CD4-positive, alpha-beta T cell treated with Interleukin-21 for 1 hour (primary cell): ENCODE results near the gene DPY30.

Source experiments
- DNase-seq: peaks from one replicate; pipeline ENCODE4 v3.0.0-alpha.2; 2020

Gene DPY30

DNA sequence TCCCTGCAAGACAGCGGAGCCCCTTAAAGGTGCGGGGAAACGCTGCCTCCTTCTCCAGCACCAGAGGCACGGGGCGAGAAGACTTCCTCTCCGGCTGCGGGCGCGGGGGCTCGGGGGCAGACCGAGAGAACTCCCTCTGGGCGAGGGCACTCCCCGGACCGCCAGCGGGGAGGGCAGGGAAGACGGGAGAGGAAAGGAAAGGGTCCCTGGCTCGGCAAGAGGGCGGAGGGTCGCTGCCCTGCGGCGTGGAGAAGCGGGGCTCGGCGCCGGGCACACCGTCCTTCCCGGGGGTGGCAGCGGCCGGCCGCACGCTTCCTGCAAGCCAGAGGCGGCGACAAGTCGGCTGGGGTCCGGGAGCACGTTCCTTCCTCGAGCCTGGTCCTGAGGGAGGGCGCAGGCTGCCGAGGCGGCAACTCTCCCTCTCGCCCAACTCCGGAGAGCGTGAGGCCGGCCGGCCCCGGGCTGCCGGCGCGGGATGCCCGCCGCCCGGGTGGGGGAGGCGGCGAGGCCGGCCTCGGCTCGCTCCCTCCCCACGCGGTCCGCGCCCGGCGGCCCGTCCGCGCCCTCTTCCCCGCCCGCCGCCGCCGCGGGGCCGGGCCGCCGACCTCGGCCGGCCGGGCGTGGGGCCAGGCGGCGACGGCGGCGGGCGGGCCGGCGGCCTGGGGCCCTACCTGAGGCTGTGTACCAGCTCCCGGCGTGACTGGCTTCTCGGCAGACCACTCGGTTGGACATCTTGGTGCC lies 29.9 kb downstream of the DPY30 start:
- no peak for DNase-seq

DNA sequence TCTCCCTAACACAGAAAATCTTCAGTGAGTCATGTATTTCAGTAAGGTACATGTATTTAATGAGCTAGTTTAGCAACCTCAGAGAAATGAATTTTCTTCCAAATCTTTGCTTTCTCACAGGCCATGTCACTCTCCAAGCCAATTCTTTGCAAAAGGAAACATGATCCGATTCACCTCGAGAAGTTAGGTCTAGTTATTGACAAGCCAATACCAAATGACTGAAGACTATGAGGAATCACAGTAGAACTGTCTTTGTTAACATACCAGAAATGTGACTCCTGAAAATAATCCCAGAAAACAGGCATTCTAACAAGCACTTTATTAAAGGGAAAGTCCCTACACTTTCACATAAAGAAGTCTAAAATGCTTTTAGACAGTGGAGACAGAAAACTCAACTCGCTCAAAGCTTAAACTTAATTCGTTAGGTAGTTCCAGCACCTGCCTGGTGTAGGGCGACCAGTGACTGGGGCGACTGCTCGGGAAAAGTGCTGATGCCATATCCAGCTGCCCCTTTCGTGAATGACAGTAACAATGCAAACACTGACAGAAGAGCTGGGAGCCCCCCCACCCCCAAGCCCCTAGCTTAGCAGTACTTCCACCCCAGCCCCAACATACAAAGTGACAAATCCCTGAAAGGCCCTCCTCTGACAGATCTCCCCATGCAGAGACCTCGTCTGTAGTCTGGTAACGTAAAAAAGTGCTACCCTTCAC lies 30.6 kb downstream of the DPY30 start:
- peak; percentile 25 for DNase-seq

DNA sequence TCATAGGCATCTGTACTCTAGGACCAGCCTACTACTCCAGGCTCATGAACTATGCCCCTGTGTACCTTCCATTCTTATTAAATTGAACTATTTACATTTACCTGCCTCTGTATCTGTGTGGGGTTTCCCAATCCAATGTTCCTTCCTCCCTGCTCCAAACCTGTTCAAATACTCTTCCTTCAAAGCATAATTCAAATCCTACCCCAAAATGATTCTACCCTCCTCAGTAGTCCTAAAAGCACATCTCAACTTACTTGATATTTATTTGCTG lies 32.5 kb downstream of the DPY30 start:
- no peak for DNase-seq

DNA sequence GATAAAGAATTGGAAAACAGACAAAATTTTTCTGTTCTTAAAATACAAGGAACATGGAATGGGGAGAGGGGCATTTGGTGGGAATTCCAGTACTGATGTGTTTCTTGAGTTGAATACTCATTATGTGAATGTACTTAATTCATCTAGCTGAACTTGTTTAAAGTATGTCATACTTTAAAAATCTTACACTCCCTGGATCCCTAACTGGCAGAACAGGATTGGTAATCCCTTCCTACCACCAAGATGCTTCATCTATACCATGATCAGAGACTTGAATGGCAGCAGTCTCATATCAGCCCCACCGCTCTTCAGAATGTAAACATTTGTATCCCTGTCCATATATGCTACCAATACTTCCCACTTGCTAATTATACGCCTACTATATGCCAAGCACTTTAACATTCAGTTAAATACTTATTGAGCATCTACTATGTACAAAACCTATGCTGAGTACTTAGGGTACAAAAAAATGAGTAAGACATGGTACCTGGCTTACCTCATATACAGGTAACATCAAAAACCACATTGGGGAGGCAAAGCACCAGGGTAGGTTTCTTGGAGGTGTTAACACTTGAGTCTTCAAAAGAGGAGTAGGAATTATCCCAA lies 34.1 kb downstream of the DPY30 start:
- no peak for DNase-seq

DNA sequence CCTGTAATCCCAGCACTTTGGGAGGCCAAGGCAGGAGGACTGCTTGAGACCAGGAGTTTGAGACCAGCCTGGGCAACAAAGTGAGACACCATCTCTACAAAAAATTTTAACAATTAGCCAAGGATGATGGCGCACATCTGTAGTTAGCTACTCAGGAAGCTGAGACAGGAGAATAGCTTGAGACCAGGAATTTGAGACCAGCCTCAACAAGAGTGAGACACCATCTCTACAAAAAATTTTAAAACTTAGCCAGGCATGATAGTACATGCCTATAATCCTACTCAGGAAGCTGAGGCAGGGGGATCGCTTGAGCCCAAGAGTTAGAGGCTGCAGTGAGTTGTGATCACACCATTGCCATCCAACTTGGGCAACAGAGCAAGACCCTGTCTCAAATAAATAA lies 35.8 kb downstream of the DPY30 start:
- no peak for DNase-seq

DNA sequence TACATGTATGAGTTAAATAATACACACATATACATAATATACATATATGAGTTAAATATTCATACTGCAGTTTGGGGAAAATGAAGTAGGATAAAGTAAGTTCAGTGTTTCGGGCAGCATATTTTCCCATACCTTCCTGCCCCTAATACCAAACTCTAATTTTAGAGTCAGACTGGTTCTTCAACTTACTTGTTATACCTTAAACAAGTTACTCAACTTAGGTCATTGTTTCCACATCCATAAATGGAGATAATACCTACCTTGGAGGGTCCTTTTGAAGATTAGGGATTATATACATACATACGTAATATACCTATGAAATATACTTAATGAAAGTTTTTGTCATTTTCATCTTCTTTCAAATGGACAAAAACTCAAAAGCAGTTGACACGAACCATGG lies 37.2 kb downstream of the DPY30 start:
- DNase-seq = no peak

DNA sequence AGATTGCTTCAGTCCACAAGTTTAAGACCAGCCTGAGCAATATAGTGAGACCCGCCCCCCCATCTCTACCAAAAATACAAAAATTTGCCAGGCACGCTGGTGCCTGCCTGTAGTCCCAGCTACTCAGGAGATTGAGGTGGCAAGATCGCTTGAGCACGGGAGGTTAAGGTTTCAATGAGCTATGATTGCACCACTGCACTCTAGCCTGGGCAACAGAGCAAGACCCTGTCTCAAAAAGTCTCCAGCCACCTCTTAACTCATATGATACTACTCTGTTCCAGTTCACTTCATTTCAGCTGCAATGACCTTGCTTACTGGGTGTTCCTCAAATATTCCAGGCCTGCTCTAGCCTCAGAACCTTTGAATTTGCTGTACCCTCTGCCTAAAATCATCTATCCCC lies 40.2 kb downstream of the DPY30 start:
- DNase-seq = no peak

DNA sequence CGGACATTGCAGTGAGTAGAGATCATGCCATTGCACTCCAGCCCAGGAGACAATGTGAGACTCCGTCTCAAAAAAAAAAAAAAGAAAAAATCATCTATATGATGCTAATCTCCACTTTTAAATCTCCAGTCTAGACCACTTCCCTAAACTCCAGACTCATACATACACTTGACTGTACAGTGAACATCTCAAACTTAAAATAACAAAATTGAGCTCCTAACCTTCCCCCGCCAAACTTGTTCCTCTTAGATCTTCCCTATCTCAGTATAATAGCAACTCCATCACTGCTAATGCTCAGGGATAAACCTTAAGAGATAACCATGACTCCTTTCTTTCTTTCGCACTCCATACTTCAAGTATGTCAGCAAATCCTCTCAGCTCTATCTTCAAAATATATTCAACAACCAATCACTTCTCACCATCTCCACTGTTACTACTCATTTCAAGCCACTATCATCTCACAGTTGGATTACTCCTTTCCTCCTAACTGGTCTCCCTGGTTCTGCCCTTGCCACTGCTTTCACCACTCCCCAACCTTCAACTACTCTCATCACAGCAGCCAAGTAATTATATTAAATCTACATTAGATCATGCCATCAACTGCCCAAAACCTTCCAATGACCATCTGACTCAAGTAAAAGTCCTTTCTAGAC lies 40.7 kb downstream of the DPY30 start:
- DNase-seq = no peak

DNA sequence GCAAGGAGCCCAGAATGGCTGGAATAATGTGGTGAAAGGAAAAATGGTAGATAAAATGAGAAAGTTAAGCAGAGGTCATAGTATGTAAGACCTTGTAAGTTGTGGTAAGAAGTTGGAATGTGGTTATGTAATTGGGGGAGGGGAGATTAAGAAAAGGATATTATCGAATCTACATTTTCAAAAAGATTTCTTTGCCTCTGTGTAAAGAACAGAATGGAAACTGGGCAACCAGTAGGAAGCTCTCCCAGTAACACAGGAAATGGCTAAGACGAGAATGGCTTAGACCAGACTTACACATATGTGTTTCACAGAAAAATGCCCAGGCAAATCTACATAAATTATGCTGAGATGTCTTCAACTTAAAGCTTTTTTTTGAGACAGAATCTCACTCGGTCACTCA lies 42.0 kb downstream of the DPY30 start:
- no peak for DNase-seq

DNA sequence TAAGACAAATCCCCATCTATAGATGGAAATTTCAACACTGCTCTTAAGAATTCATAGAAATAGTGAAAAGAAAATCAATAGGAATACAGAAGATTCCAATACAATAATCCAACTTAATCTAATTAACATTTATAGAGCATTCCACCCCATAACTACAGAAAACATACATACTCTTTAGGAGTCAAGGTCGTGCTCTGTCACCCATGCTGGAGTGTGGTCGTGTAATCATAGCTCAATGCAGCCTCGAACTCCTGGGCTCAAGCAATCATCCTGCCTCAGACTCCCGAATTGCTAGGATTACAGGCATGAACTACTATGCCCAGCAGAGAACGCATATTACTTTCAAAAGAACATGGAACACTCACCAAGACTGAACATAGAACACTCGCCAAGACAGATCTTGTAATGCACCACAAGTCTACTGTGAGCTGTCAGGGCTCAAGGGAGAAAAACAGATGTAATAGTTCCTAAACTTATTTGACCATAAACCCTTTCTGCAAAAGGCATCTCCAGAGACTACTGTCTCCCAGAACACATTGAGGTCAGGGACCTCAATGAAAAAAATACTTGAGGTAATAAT lies 42.9 kb downstream of the DPY30 start:
- no peak for DNase-seq

DNA sequence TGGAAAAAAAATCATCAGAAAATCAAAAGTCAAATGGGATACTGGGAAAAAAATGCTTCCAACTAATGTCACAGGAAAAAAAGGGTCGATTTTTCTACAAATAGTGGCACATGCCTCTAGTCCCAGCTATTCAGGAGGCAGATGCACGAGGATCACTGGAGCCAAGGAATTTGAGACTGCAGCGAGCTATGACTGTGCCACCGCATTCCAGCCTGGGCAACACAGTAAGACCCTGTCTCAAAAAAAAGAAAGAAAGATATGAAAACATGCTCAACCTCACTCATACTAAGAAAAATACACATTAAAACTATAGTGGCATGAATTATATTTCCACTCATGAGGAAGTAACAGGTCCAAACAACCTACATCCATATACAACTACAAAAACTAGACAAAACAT lies 46.7 kb downstream of the DPY30 start:
- DNase-seq = no peak

DNA sequence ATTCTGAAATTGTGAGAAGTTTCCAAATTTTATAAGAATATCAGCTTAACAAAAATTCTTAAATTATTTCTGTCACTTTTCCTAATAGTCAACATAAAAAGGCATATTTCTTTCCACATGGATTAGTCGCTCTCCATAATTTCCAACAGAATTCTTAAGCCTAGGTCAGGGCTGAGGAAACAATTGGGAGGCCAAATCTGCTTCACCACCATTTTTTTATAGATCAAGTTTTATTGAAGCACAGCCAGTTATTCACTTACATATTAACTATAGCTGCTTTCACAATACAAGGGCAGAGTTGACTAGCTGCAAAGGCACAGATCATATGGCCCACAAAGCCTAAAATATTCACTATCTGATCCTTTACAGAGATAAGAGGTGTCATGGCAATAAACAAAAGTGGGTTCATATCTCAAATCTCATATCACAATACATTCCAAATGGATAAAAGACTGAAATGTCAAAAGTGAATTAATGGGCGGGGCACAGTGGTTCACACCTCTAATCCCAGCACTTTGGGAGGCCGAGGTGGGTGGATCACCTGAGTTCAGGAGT lies 47.5 kb downstream of the DPY30 start:
- DNase-seq = no peak

DNA sequence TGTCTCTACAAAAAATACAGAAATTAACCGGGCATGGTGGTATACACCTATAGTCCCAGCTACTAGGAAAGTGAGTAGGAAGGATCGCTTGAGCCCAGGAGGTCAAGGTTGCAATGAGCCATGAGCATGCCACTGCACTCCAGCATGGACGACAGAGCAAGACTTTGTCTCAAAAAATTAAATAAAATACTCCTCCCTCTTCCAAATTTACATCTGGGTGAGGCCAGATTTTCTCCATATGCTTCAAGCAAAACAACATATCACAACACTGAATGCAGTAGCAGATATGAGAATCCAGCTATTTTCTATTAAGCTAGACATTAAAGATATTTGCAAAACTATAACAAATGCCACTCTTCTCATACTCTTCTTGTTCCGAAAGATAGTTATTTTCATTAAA lies 49.7 kb downstream of the DPY30 start:
- DNase-seq = no peak

DNA sequence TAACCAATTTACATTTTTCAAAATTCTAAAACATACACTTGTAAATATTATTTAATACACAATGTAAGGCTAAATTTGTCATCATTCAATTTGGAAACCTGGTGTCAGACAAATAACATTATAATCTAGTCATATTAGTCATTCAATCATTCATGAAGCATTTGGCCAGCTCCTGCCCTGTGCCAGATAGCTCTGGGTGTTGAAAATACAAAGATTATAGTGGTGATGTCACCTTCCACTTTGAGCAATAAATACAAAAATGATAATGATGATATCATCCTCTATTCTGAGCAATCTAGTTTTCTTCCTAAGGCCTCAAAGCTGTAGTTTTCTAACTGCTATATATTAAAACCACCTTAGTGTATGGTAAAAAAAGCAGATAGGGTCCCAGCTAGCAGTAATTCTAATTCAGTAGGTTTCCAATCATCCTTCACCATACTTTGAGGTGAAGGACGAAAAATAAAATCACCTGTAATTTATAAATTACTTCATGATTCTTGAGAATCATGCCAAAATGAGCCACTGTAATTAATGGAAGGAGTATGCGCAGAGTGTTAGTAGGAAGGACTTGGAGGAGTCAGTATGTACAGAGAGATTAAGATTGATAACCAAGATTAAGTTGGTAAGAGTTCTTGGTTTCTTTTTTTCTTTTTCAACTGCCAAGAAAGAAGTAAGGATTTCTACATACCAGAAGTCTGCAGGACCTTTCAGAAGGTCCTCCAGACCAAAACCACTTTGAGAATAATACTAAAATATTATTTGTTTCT lies 52.0 kb downstream of the DPY30 start:
- no peak for DNase-seq

DNA sequence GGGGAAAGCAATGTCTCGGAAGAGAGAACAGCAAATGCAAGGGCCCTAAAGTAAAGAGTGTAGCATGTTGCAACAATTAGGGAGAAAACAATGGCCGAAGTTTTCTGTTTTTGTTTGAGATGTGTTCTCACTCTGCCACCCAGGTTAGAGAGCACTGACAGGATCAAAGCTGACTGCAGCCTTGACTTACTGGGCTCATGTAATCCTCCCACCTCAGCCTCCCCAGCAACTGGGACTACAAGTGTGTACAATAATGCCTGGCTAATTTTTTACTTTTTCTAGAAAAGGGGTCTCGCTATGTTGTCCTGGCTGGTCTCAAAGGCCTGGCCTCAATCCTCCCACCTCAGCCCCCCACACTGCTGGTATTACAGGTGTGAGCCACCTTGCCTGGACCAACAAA lies 52.7 kb downstream of the DPY30 start:
- DNase-seq = no peak

DNA sequence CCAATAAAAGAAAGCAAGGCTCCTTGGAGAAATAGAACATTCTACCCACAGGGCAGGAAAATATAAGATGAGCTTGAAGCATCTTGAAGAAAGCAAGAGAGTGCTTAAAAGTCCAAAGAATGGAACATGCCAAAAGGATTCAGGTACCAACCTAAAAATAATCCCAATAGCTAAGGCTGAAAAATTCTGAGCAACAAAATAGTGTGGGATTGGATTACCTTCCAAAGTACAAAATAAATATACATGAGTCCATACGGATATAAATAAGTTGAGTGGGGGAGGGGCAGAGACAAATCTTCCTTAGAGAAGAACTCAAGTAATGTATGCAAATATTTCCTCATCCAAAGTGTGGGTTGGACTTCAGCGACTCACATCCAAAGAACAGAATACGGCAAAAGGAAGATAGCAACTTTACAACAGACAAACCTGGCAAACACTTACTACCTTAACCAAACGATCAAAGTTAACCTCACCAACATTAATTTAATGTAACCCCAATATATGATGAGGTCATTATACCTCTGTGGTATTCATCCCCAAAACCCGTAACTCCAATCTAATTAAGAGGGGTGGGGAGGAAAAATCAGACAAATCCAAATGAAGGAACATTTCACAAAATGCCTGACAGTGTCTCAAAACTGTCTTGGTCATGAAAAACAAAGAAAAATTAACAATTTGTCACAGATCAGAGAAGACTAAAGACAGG lies 55.7 kb downstream of the DPY30 start:
- no peak for DNase-seq

DNA sequence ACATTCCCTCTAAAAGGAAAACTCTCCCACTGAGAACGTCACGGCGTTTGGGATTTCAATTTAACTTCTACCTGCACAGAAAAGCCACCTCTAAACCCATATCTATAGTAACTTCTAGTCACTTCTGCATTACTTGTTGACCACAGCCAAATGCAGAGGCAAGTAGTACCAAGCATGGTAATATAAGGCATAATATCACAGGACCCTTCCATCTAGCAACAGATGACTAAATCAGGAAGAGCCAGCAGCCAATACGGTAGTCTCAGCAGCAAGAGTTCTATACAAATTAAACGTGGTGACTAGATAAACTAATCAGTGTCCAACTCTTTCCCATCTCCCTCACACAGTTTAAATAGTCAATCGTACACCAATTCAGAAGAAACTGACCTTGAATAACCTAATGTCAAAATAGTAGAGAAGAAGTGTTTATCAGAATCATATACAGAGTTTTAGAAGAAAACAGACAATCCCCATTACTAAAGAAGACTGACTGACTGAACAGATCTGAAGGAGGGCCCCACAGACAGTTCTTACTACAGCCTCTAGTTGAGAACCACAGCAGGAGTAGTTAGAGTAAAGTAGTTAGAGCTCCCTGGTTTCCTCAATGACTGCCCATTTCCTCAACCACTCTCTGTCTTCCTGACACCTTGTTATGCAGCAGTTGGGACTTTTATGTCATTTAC lies 58.8 kb downstream of the DPY30 start:
- peak; percentile 28 for DNase-seq

DNA sequence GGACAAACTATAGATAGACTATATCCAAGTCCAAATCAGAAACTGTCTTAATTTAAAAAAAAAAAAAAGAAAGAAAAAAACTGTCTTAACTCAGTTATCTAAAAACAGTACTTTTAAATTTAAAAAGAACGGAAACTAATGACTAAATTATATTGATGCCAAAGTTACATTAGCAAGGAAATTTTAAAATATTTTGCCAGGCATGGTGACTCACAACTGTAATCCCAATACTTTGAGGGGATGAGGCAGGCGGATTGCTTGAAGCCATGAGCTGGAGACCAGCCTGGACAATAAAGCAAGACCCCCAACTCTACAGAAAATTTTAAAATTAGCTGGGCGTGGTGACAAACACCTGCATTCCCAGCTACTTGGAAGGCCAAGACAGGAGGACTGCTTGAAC lies 59.6 kb downstream of the DPY30 start:
- DNase-seq = no peak

DNA sequence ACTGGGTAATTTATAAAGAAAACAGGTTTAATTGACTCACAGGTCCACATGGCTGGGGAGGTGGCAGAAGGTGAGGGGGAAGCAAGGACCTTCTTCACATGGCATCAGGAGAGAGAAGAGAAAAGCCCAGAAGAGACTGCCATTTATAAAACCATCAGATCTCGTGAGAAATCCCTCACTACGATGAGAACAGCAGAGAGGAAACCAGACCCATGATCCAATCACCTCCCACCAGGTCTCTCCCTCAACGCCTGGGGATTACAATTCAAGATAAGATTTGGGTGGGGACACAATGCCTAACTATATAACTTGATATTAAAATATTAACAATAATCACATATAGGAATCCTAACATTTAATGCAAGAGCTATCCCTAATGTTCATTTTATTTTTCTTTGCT lies 60.6 kb downstream of the DPY30 start:
- no peak for DNase-seq

DNA sequence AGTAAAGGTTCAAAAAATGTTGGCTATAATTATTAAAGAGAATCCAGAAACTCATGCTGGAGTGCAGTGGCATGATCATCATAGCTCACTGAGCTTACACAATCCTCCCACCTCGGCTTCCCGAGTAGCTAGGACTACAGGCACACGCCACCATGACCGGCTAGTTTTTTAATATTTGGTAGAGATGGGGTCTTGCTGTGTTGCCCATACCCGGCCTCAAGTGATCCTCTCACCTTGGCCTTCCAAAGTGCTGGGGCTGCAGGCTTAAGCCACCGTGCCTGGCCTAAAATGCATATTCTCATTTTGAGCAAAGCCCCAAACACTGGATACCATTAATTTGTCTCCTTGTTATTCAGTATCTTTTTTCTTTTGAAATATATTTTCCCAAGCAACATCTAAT lies 61.2 kb downstream of the DPY30 start:
- no peak for DNase-seq
